B cell (primary cell): ENCODE results near the gene BROX. TPM values are rescaled to one million over a fixed set of nuclear protein-coding genes. Genes with fewer than 3 reads are reported as not detected.

Experiments
- ATAC-seq: fragments of 200-7000 bp; cut with Tn5 transposase; one replicate; pipeline ENCODE4 v1.10.0; 2021; ENCODE audit warnings: low read depth, mild to moderate bottlenecking, moderate number of reproducible peaks, moderate library complexity
- CTCF ChIA-PET: fragments of 350-600 bp; sonication (Branson Sonifier 250); formaldehyde crosslinking; loops from one replicate; lab custom pipeline; 2021; ENCODE audit warnings: antibody characterized with exemption, inconsistent platforms; lab: Charles Lee
- POLR2A ChIA-PET: fragments of 350-600 bp; sonication (Branson Sonifier 250); formaldehyde crosslinking; loops from one replicate; lab custom pipeline; 2021; ENCODE audit warnings: antibody characterized with exemption; lab: Charles Lee
- DNase-seq: peaks from one replicate; pipeline ENCODE4 v3.0.0; 2013
- H2AFZ ChIP-seq: 2 replicates; pipeline ENCODE4 v1.6.1; 2012; ENCODE audit warnings: mild to moderate bottlenecking, low read depth, low read length; ENCODE audit not compliant: insufficient read depth, poor library complexity, severe bottlenecking
- H3K27ac ChIP-seq, 2 donors: 1 replicate in 1 of 2; 2 replicates in 1 of 2; pipeline ENCODE4 v1.5.1; 2012 to 2013; ENCODE audit warnings: low read length in 2 of 2, mild to moderate bottlenecking in 2 of 2, moderate library complexity in 1 of 2
- H3K27me3 ChIP-seq, 4 experiments: fragments of 200-600 bp in 1 of 4; sonication (generic) in 1 of 4; replicated peaks in 1 of 4; 1 replicate in 2 of 4; 2 replicates in 2 of 4; pipeline versions ENCODE4 v1.6.1 to v1.7.0; 2013 to 2016; ENCODE audit warnings: low read length in 3 of 4, mild to moderate bottlenecking in 2 of 4, mixed read lengths in 1 of 4, moderate library complexity in 1 of 4; ENCODE audit not compliant: insufficient read depth in 4 of 4, control insufficient read depth in 3 of 4; ENCODE audit errors: control extremely low read depth in 1 of 4
- H3K36me3 ChIP-seq, 2 experiments: replicated peaks in 1 of 2; 1 replicate in 1 of 2; 2 replicates in 1 of 2; pipeline versions ENCODE4 v1.6.1 to v1.7.1; 2013; ENCODE audit warnings: low read length in 1 of 2; ENCODE audit not compliant: insufficient read depth in 2 of 2, control insufficient read depth in 1 of 2; ENCODE audit errors: control extremely low read depth in 1 of 2, extremely low read depth in 1 of 2
- H3K4me1 ChIP-seq, 2 donors: fragments of 200-600 bp in 1 of 2; sonication (generic) in 1 of 2; 1 replicate in 1 of 2; 2 replicates in 1 of 2; pipeline versions ENCODE4 v1.5.1 to v1.6.1; 2013 to 2017; ENCODE audit warnings: low read length in 2 of 2; ENCODE audit not compliant: control insufficient read depth in 2 of 2, insufficient read depth in 2 of 2
- H3K4me2 ChIP-seq: replicated peaks from 2 replicates; pipeline ENCODE3; 2012; ENCODE audit warnings: mild to moderate bottlenecking, low read depth, low read length; ENCODE audit not compliant: poor library complexity, severe bottlenecking
- H3K4me3 ChIP-seq, 5 experiments: fragments of 200-600 bp in 1 of 5; sonication (generic) in 1 of 5; 1 replicate in 3 of 5; 2 replicates in 2 of 5; pipeline versions ENCODE4 v1.5.1 to v1.7.0; 2011 to 2016; ENCODE audit warnings: low read length in 4 of 5, mild to moderate bottlenecking in 4 of 5, low read depth in 2 of 5, control low read depth in 1 of 5, moderate library complexity in 1 of 5; ENCODE audit not compliant: insufficient read depth in 1 of 5; ENCODE audit errors: control extremely low read depth in 1 of 5, extremely low read depth in 1 of 5
- H3K79me2 ChIP-seq: fragments of 200-600 bp; sonication (generic); one replicate; pipeline ENCODE4 v1.6.0; 2016; ENCODE audit warnings: low read length; ENCODE audit not compliant: control insufficient read depth, insufficient read depth
- H3K9ac ChIP-seq: fragments of 200-600 bp; sonication (generic); 2 replicates; pipeline ENCODE4 v1.6.1; 2017; ENCODE audit warnings: mild to moderate bottlenecking, low read length, moderate library complexity
- H3K9me3 ChIP-seq, 3 donors: one replicate each; pipeline versions ENCODE4 v1.6.1 to v1.7.1; 2013; ENCODE audit warnings: low read length in 2 of 3; ENCODE audit not compliant: control insufficient read depth in 2 of 3, insufficient read depth in 1 of 3; ENCODE audit errors: control extremely low read depth in 1 of 3
- H4K20me1 ChIP-seq: 2 replicates; pipeline ENCODE4 v1.6.0; 2012; ENCODE audit warnings: mild to moderate bottlenecking, low read length; ENCODE audit not compliant: insufficient read depth, control insufficient read depth, poor library complexity, severe bottlenecking
- H3K27ac Mint-ChIP-seq: one replicate; pipeline ENCODE4 v1.8.0; 2021; ENCODE audit warnings: mixed read lengths
- H3K27me3 Mint-ChIP-seq: one replicate; pipeline ENCODE4 v1.8.0; 2021; ENCODE audit warnings: mixed read lengths
- H3K4me1 Mint-ChIP-seq: one replicate; pipeline ENCODE4 v1.8.0; 2021; ENCODE audit warnings: mixed read lengths
- H3K4me3 Mint-ChIP-seq: one replicate; pipeline ENCODE4 v1.8.0; 2021; ENCODE audit warnings: mixed read lengths
- H3K9me3 Mint-ChIP-seq: one replicate; pipeline ENCODE4 v1.8.0; 2022; ENCODE audit warnings: mixed read lengths; ENCODE audit not compliant: insufficient read depth
- CTCF ChIP-seq: fragments of 200-600 bp; IDR thresholded peaks from one replicate; pipeline ENCODE4 v1.8.0; 2022; ENCODE audit warnings: antibody characterized with exemption, mild to moderate bottlenecking
- EZH2 ChIP-seq: IDR thresholded peaks from 2 replicates; pipeline ENCODE4 v1.6.1; 2012; ENCODE audit warnings: borderline replicate concordance, low read depth, mild to moderate bottlenecking, moderate library complexity, low read length; ENCODE audit not compliant: insufficient read depth, poor library complexity, severe bottlenecking
- WGBS: methylation state at CpG from one replicate; pipeline ENCODE4 v1.1.5; 2013; ENCODE audit warnings: missing lambda C conversion rate; ENCODE audit not compliant: insufficient coverage; 5-methylcytosine and 5-hydroxymethylcytosine counted together
- intact Hi-C: fragments of 100-400 bp; cut with micrococcal nuclease; formaldehyde crosslinking; loops from one replicate; pipeline ENCODE4 v1.10.0; 2022
- polyA plus RNA-seq: library from polyadenylated mRNA; depleted of rRNA; stranded (reverse); fragments of >200 nt; gene quantifications from 2 replicates; pipeline ENCODE4 v1.2.3, GENCODE V29; 2012
- total RNA-seq, 2 donors: library from RNA; stranded (reverse); fragments of 120-200 nt in 1 of 2; gene quantifications; 1 replicate in 1 of 2; 2 replicates in 1 of 2; pipeline versions ENCODE4 v1.2.3 to v1.2.4, GENCODE V29; 2013 to 2022

Gene BROX
- total and polyA plus RNA-seq, 2 donors (not counting 1 experiment from before 2014, with no cell fraction given): 8.7 to 57.8 TPM

GRCh38 chr1:222696741-222697140 lies 15.6 kb upstream of the BROX start:
- H3K27me3 ChIP-seq: no peaks in the 10 kb centered on the region
- WGBS: 100% methylated on average over 8 of the region's 8 CpGs
- H3K4me1 Mint-ChIP-seq: peaks cover 25% of the 10 kb centered on the region
- no peak overlapping the region for H3K4me2 ChIP-seq
- peaks cover 13 to 66% of the 10 kb centered on the region in 2 experiments for H3K36me3 ChIP-seq
- intact Hi-C loops: no loop called here
- no peak overlapping the region for H3K4me3 Mint-ChIP-seq
- peaks cover 90% of the 10 kb centered on the region for H3K79me2 ChIP-seq
- peaks cover 4 to 6% of the 10 kb centered on the region in 2 donors for H3K4me1 ChIP-seq
- no peaks in the 10 kb centered on the region for H3K27me3 Mint-ChIP-seq
- H3K9me3 Mint-ChIP-seq: no peaks in the 10 kb centered on the region
- no peak overlapping the region for H2AFZ ChIP-seq
- DNase-seq (no peak), ATAC-seq (no peak)
- CTCF ChIA-PET: interaction anchor here (1.0 to 1.5 kb wide), 2 partner anchors 10 to 384 kb away, joined by 3 read pairs; no protein-coding TSS in a partner anchor
- no peak overlapping the region for H3K4me3 ChIP-seq
- H3K27ac ChIP-seq: no peak overlapping the region
- H4K20me1 ChIP-seq: peaks cover 63% of the 10 kb centered on the region
- TF ChIP-seq CTCF (no peak), EZH2 (no peak)
- POLR2A ChIA-PET: no interaction called here
- peaks cover 0 to 1% (median 0%) of the 10 kb centered on the region in 3 donors for H3K9me3 ChIP-seq
- H3K27ac Mint-ChIP-seq: no peak overlapping the region
- no peak overlapping the region for H3K9ac ChIP-seq

- no peaks in the 10 kb centered on the region for H3K9me3 Mint-ChIP-seq
- Histone ChIP-seq H3K27ac (no peak overlapping the region), H3K4me2 (no peak overlapping the region), H4K20me1 (peaks cover 65% of the 10 kb centered on the region), H3K4me1 (peaks cover 4 to 6% of the 10 kb centered on the region in 2 donors), H2AFZ (no peak overlapping the region), H3K79me2 (peaks cover 89% of the 10 kb centered on the region), H3K4me3 (no peak overlapping the region), H3K9me3 (peaks cover 0 to 1% (median 0%) of the 10 kb centered on the region in 3 donors), H3K9ac (no peak overlapping the region), H3K27me3 (no peaks in the 10 kb centered on the region), H3K36me3 (peaks cover 11 to 65% of the 10 kb centered on the region in 2 experiments)
- CTCF ChIA-PET: interaction anchor here (1.0 to 1.5 kb wide), 2 partner anchors 10 to 384 kb away, joined by 3 read pairs; no protein-coding TSS in a partner anchor
- no CpG with 5 or more reads among the region's 2 CpGs for WGBS
- no peak overlapping the region for H3K4me3 Mint-ChIP-seq
- POLR2A ChIA-PET: no interaction called here
- TF ChIP-seq CTCF (no peak), EZH2 (no peak)
- DNase-seq (no peak), ATAC-seq (no peak)
- H3K27ac Mint-ChIP-seq: no peak overlapping the region
- peaks cover 25% of the 10 kb centered on the region for H3K4me1 Mint-ChIP-seq
- intact Hi-C loops: no loop called here
- no peaks in the 10 kb centered on the region for H3K27me3 Mint-ChIP-seq
These were observed 15.2 kb upstream of the BROX start for GRCh38 chr1:222697203-222697602.
